Mesothelial cell of epicardium (in vitro differentiated cells): ENCODE measurements around the gene WWOX. TPM values are rescaled to one million over a fixed set of nuclear protein-coding genes. Genes with fewer than 3 reads are reported as not detected.

Experiments
- DNase-seq, 2 experiments: peaks; one replicate each; pipeline ENCODE4 v3.0.0; 2021; ENCODE audit warnings: low spot score in 2 of 2; ENCODE audit not compliant: unreplicated experiment in 2 of 2
- H3K27ac Mint-ChIP-seq: 2 replicates; pipeline ENCODE4 v1.8.0; 2021; ENCODE audit warnings: mixed read lengths
- H3K27me3 Mint-ChIP-seq: 2 replicates; pipeline ENCODE4 v1.8.0; 2021; ENCODE audit warnings: low read depth, mixed read lengths
- H3K36me3 Mint-ChIP-seq: 2 replicates; pipeline ENCODE4 v1.8.0; 2021; ENCODE audit warnings: mixed read lengths
- H3K4me1 Mint-ChIP-seq: 2 replicates; pipeline ENCODE4 v1.8.0; 2021; ENCODE audit warnings: mixed read lengths
- H3K4me3 Mint-ChIP-seq: 2 replicates; pipeline ENCODE4 v1.8.0; 2021; ENCODE audit warnings: mild to moderate bottlenecking, moderate library complexity, mixed read lengths
- H3K9me3 Mint-ChIP-seq: 2 replicates; pipeline ENCODE4 v1.8.0; 2021; ENCODE audit warnings: mixed read lengths
- CTCF ChIP-seq: fragments of 200-600 bp; sonication (generic); IDR thresholded peaks from one replicate; pipeline ENCODE4 v1.5.0; 2021; ENCODE audit warnings: antibody characterized with exemption; ENCODE audit not compliant: unreplicated experiment
- total RNA-seq: library from RNA; stranded (reverse); gene quantifications from 3 replicates; pipeline ENCODE4 v1.2.1, GENCODE V29; 2021

Gene WWOX
- total RNA-seq, 1 donor from 2014 or later: 29.7 TPM

- no peaks in the 10 kb centered on the region for H3K27me3 Mint-ChIP-seq
- TF ChIP-seq CTCF: no peak
- no peak for DNase-seq
- no peaks in the 10 kb centered on the region for H3K36me3 Mint-ChIP-seq
- peaks cover 15% of the 10 kb centered on the region for H3K4me1 Mint-ChIP-seq
- no peak overlapping the region for H3K27ac Mint-ChIP-seq
- H3K4me3 Mint-ChIP-seq: no peak overlapping the region
- H3K9me3 Mint-ChIP-seq: peaks cover 5% of the 10 kb centered on the region
These were observed 536.4 kb downstream of the WWOX start for GRCh38 chr16:78635807-78636206.

- no peaks in the 10 kb centered on the region for H3K9me3 Mint-ChIP-seq
- no peak for DNase-seq
- peaks cover 12% of the 10 kb centered on the region for H3K27me3 Mint-ChIP-seq
- no peak for TF ChIP-seq CTCF
- no peaks in the 10 kb centered on the region for H3K36me3 Mint-ChIP-seq
- H3K4me3 Mint-ChIP-seq: no peak overlapping the region
- no peak overlapping the region for H3K27ac Mint-ChIP-seq
- H3K4me1 Mint-ChIP-seq: peaks cover 30% of the 10 kb centered on the region
These were observed 538.9 kb downstream of the WWOX start for GRCh38 chr16:78638371-78638770.

- Mint-ChIP-seq H3K4me3 (no peak overlapping the region), H3K9me3 (no peaks in the 10 kb centered on the region), H3K36me3 (no peaks in the 10 kb centered on the region), H3K4me1 (peaks cover 25% of the 10 kb centered on the region), H3K27ac (no peak overlapping the region), H3K27me3 (peaks cover 12% of the 10 kb centered on the region)
- no peak for TF ChIP-seq CTCF
- no peak for DNase-seq
These were observed 540.3 kb downstream of the WWOX start for GRCh38 chr16:78639775-78640174.

GRCh38 chr16:78640886-78641285, 541.4 kb downstream of the WWOX start:
- TF ChIP-seq CTCF: no peak
- H3K4me3 Mint-ChIP-seq: no peak overlapping the region
- H3K27ac Mint-ChIP-seq: no peak overlapping the region
- peaks cover 12% of the 10 kb centered on the region for H3K27me3 Mint-ChIP-seq
- DNase-seq: no peak
- H3K4me1 Mint-ChIP-seq: peaks cover 34% of the 10 kb centered on the region
- H3K9me3 Mint-ChIP-seq: peaks cover 6% of the 10 kb centered on the region
- no peaks in the 10 kb centered on the region for H3K36me3 Mint-ChIP-seq

- peaks cover 36% of the 10 kb centered on the region for H3K4me1 Mint-ChIP-seq
- H3K4me3 Mint-ChIP-seq: no peak overlapping the region
- H3K9me3 Mint-ChIP-seq: peaks cover 8% of the 10 kb centered on the region
- H3K27ac Mint-ChIP-seq: no peak overlapping the region
- no peak for DNase-seq
- no peak for TF ChIP-seq CTCF
- H3K36me3 Mint-ChIP-seq: no peaks in the 10 kb centered on the region
- peaks cover 12% of the 10 kb centered on the region for H3K27me3 Mint-ChIP-seq
These were observed 542.0 kb downstream of the WWOX start for GRCh38 chr16:78641433-78641832.
